ENCODE results near the gene TRAPPC11.

TRAPPC11 gene

DNA sequence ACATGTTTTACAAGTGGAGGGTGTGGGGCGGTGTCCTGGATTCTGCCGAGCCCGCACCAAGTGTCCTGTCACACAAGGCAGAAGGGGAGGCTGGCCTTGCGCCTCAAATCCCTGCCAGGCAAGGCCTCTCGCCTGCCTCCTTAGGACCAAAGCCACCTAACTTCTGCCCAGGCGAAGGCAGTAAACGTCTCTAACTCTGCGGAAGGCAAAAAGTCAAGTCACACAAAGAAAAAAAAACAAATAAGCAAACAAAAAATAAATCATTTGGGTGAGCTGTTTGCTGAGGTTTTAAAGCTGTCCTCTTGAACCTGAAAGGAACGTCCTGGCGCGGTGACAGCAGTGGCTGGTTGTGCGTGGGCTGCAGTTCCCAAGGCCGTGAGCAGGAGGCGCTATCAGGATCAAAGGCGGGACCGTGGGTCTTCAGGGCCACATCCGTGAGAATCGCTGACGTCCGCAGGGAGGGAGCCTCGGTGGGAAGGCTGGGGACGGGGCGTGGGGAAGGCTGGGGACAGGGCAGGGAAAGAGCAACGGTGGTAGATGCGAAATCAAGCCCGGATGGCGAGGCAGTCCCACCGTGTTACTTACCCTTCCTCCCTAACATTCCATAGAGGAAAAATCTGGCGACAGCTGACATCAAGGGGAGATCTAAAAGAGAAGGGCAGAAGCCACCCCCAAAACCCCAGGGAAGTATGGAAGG, 99.1 kb downstream of the TRAPPC11 start:
- no peak for DNase-seq (ENCODE audit: low read depth)

DNA sequence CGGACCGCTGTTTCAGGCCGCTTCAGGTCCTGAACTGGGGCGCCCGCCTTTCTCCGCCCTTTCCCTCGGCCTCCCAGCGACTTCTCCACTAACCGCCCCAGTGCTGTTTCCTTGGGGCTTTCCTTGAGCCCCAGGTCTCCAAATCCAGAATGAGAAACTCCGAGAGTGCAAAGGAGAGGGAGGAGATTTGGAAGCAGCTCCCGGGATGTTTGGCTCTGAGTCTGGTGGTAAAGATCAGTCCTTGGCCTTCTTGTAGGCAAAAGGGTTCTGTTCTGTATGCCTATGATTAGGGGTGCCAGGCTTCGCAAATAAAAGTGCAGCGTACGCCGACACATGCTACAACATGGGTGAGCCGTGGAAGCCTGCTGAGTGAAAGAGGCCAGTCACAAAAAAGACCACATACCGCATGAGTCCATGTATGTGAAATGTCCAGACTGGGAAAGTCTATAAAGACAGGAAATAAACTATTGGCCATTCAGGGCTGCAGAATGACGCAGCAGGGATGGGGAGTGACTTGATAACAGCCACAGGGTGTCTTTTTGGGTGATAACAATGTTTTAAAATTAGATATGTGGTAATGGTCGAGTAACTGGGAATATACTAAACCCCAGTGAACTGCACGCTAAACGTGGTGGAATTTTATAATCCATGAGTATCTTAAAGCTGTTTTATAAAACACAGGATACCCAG, 99.8 kb downstream of the TRAPPC11 start:
- no peak for DNase-seq (ENCODE audit: low read depth)

DNA sequence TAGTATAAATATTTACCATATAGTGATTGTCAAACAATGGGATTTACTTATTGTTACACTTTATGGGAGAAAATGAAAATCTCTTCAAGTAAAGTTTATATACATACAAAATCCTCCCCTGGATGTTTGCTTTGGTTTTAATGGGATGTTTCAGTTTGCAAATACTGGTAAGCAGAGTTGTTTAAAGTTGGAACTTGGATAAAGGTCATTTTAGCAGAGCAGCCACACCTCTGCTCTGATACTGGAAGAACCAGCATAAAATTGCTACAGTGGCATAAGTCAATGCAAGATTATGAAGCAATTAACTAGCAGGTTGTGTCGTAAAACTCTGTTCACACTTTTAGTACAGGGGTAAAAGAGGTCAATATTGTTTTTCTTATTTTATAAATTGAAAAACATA, 101.2 kb downstream of the TRAPPC11 start:
- no peak for DNase-seq (ENCODE audit: low read depth)

All from GM04503 (cell line).